ENCODE data around the gene PAQR9. TPM values are rescaled to one million over a fixed set of nuclear protein-coding genes. Genes with fewer than 3 reads are reported as not detected.

The PAQR9 gene, protein sequence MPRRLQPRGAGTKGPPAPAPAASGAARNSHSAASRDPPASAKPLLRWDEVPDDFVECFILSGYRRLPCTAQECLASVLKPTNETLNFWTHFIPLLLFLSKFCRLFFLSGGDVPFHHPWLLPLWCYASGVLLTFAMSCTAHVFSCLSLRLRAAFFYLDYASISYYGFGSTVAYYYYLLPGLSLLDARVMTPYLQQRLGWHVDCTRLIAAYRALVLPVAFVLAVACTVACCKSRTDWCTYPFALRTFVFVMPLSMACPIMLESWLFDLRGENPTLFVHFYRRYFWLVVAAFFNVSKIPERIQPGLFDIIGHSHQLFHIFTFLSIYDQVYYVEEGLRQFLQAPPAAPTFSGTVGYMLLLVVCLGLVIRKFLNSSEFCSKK
- 0.05 TPM in 1 of 2 replicates, not detected in the other for total RNA-seq

DNA sequence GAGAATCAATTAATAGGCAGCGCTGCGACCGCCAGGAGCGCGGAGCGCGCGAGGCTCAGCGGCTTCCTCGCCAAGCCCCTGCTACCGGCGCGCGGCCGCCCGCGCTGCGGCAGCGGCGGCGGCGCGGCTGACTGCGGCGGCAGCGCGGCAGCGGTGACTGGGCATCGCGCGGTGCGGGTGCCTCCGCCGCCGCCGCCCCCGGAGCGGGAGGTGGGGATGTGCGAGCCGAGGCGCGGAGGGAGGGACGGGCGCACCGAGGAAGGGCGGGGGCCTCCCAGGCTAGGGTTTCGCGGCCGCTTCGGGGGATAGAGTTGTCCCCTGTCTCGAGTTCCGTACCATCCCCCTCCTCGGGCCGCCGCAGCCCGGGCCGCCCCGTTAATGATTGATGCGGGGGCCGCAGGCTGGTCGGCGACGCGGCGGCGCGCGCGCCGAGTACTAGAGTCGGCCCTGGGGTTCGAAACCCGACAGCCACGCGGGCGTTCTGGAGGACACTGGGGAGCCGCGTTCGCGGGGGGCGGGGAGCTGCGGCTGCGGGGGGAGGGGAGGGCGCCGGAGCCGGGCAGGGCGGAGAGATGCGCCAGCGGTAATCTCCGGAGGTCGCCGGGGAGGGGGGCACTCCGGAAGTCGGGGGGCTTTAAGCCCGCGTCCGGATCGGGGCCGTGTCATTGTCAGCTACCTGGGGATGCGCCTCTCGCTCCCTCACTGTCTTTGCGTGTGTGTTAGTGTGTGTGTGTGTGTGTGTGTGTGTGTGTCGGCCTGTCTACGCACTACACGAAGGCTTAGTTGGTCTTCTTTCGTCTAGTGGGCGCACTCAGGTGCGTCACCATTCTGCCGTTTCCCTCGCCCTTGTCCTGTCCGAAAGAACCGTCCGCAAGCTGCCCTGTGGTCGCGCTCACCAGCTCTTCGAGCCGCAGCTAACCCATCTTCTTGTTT, at the start of gene PAQR9:
Gene PAQR9, minus strand, starts transcription at position 159 of the 933 bp plus-strand sequence. CDS start 338 bp downstream, outside the sequence.

DNA sequence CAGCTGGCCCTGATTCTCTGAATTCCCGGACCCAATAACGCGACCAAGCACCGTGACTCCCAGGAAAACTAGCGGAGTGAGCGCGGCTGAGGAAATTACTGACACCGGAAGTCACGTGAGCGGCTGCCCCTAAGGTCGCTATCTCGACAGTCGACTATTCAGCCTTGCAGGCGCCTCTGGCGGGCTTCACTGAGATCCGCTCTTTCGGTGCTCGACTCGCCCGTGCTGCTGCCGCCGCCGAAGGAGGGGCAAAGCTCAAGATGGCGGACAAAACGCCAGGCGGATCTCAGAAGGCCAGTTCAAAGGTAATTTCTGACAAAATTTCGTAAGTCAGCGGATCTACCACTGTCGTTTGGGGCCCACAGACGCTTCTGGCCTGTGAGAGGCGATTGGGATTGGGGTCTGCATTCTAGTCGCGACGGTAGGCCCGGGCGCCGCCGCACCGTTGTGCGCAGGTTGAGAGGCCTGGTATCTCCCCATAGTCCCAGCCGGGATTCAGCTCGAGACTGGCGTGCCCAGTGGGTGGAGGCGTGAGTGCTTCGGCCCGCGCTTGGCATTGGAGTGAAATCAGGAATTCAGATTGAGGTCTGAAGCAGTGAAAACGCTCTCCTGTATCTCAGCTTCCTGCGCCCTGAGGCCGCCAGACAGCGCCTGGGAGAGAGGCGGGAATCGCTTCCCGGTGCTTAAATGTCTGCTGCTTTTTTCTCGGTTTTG, 38.1 kb upstream of the PAQR9 start, which contains the start of gene U2SURP:
Gene U2SURP, plus strand, starts transcription at position 202 of the 714 bp plus-strand sequence. Its CDS starts 59 bp downstream, at position 261.

Other genes starting within 250 kb of the PAQR9 start
- gene TRPC1, start 239.6 kb downstream of the PAQR9 start, total RNA-seq: 31.5 and 35.5 TPM in 2 replicates
- gene PCOLCE2, start 74.6 kb downstream of the PAQR9 start, total RNA-seq: 3.9 and 29.4 TPM in 2 replicates
- gene U2SURP, start 37.9 kb upstream of the PAQR9 start, total RNA-seq: 45.4 and 74.8 TPM in 2 replicates
- gene CHST2, start 156.1 kb upstream of the PAQR9 start, total RNA-seq: 11.9 and 18.5 TPM in 2 replicates

Measured in smooth muscle cell of the umbilical artery (primary cell).